ENCODE results near the gene KCNT2. TPM values are rescaled to one million over a fixed set of nuclear protein-coding genes. Genes with fewer than 3 reads are reported as not detected.

Gene KCNT2
- total RNA-seq, 1 experiment from 2014 or later = 9.1 TPM

DNA sequence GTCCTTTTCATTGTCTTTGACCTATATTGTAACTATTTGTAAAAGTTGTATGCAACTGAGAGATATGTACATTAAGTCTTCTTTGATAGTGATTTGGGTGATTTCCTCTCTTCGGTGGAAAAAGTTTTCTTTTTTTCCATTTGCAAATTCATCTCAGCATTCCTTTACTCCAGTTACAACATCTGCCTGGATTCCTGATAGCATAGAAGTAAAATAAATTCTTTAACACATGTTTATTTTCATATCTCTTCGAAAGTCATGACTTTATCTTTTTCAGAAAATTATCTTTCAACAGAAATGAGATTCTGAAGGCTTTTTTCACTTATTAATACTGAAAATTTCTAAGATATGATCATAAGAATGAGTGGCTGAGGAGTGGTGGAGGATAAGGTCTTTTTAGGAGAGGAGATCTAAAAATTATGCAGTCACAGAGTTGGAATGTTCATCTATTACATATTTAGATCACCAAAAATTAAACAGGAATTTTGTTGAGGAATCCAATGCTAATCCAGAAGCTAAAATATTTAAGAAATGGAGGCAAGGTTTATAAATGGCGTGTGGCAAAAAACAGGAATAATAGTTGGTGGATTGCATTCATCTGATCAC is 400.5 kb downstream of the KCNT2 start:
- Histone ChIP-seq H3K27ac (ENCODE audit: insufficient read length, low read depth, low read length) (no peak overlapping the region), H3K56ac (ENCODE audit: insufficient read length, low read depth, low read length) (no peak overlapping the region), H2BK20ac (ENCODE audit: low read depth, low read length, poor library complexity, severe bottlenecking) (no peak overlapping the region), H4K5ac (ENCODE audit: insufficient read length, low read depth, low read length) (no peak overlapping the region), H2BK15ac (ENCODE audit: low read depth, low read length) (no peak overlapping the region), H3K9me3 (ENCODE audit: control insufficient read depth, low read depth, low read length) (no peaks in the 10 kb centered on the region), H3K4me1 (ENCODE audit: insufficient read depth, low read length) (no peaks in the 10 kb centered on the region), H3K14ac (ENCODE audit: insufficient read depth, low read length) (no peak overlapping the region), H3K9ac (ENCODE audit: extremely low read depth, insufficient read length, low read length) (no peak overlapping the region), H2AK5ac (ENCODE audit: insufficient read length, low read length) (no peak overlapping the region), H2BK120ac (ENCODE audit: low read depth, low read length, poor library complexity, severe bottlenecking) (no peak overlapping the region), H2AFZ (ENCODE audit: low read length) (no peak overlapping the region), H3K4me2 (ENCODE audit: insufficient read depth, insufficient read length, low read length) (no peak overlapping the region), H3K79me1 (ENCODE audit: insufficient read depth, low read depth, low read length, poor library complexity, severe bottlenecking) (no peaks in the 10 kb centered on the region), H3K27me3 (ENCODE audit: insufficient read depth, low read length) (no peaks in the 10 kb centered on the region), H4K91ac (ENCODE audit: insufficient read length, low read depth, low read length) (no peak overlapping the region), H4K20me1 (ENCODE audit: control insufficient read depth, insufficient read depth, insufficient read length) (no peaks in the 10 kb centered on the region), H3K4ac (ENCODE audit: low read depth, low read length) (no peak overlapping the region), H2BK12ac (ENCODE audit: insufficient read length, low read depth, low read length) (no peak overlapping the region), H2BK5ac (ENCODE audit: insufficient read length, low read length) (no peak overlapping the region), H3K23ac (ENCODE audit: insufficient read length, low read depth, low read length) (no peak overlapping the region), H3K23me2 (ENCODE audit: insufficient read length, low read depth, low read length, poor library complexity, severe bottlenecking) (no peaks in the 10 kb centered on the region), H4K8ac (replicated peaks; ENCODE audit: insufficient read length, low read depth, low read length) (no peak overlapping the region), H3T11ph (ENCODE audit: low read length) (no peak overlapping the region), H3K18ac (ENCODE audit: insufficient read length, low read depth, low read length) (no peak overlapping the region), H3K79me2 (ENCODE audit: insufficient read depth, low read length) (no peaks in the 10 kb centered on the region)
- no CpG with 5 or more reads among the region's 3 CpGs for whole genome bisulfite sequencing (ENCODE audit: extremely low coverage, insufficient read length, low lambda C conversion rate)
- Mint-ChIP-seq H3K9me3 (no peaks in the 10 kb centered on the region), H3K27ac (no peak overlapping the region), H3K4me1 (peaks cover 0 to 4% of the 10 kb centered on the region in 2 experiments; a peak in 1 of 4 replicates), H3K27me3 (ENCODE audit: low read depth) (no peaks in the 10 kb centered on the region), H3K4me3 (no peak overlapping the region), H3K36me3 (ENCODE audit: insufficient read depth in 1 of 3, low read depth in 3 of 3) (no peaks in the 10 kb centered on the region)
- TF ChIP-seq, protein P1, sequence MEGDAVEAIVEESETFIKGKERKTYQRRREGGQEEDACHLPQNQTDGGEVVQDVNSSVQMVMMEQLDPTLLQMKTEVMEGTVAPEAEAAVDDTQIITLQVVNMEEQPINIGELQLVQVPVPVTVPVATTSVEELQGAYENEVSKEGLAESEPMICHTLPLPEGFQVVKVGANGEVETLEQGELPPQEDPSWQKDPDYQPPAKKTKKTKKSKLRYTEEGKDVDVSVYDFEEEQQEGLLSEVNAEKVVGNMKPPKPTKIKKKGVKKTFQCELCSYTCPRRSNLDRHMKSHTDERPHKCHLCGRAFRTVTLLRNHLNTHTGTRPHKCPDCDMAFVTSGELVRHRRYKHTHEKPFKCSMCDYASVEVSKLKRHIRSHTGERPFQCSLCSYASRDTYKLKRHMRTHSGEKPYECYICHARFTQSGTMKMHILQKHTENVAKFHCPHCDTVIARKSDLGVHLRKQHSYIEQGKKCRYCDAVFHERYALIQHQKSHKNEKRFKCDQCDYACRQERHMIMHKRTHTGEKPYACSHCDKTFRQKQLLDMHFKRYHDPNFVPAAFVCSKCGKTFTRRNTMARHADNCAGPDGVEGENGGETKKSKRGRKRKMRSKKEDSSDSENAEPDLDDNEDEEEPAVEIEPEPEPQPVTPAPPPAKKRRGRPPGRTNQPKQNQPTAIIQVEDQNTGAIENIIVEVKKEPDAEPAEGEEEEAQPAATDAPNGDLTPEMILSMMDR (conservative IDR thresholded peaks at IDR 0.05) = no peak
- DNase-seq = no peak

Data from H9 (cell line).